Suprapubic skin (tissue), 3 donors: Measurements from ENCODE around the gene FNDC3A.

Experiments
- EP300 ChIP-seq: sonication (generic); formaldehyde crosslinking; IDR thresholded peaks from one replicate; pipeline ENCODE4 v1.6.1; 2017; ENCODE audit warnings: antibody characterized with exemption
- POLR2A ChIP-seq, 2 donors: fragments of 450-650 bp; IDR thresholded peaks; one replicate each; pipeline ENCODE4 v1.6.1; 2017; ENCODE audit warnings: antibody characterized with exemption in 2 of 2, mild to moderate bottlenecking in 2 of 2, moderate library complexity in 2 of 2
- TF ChIP-seq, protein P1 (sequence below), 2 donors: fragments of 200-600 bp in 1 of 2; fragments of 450-650 bp in 1 of 2; sonication (generic) in 1 of 2; IDR thresholded peaks; one replicate each; pipeline ENCODE4 v1.5.1; 2016 to 2019; ENCODE audit warnings: antibody characterized with exemption in 2 of 2, mild to moderate bottlenecking in 1 of 2, moderate library complexity in 1 of 2

DNA sequence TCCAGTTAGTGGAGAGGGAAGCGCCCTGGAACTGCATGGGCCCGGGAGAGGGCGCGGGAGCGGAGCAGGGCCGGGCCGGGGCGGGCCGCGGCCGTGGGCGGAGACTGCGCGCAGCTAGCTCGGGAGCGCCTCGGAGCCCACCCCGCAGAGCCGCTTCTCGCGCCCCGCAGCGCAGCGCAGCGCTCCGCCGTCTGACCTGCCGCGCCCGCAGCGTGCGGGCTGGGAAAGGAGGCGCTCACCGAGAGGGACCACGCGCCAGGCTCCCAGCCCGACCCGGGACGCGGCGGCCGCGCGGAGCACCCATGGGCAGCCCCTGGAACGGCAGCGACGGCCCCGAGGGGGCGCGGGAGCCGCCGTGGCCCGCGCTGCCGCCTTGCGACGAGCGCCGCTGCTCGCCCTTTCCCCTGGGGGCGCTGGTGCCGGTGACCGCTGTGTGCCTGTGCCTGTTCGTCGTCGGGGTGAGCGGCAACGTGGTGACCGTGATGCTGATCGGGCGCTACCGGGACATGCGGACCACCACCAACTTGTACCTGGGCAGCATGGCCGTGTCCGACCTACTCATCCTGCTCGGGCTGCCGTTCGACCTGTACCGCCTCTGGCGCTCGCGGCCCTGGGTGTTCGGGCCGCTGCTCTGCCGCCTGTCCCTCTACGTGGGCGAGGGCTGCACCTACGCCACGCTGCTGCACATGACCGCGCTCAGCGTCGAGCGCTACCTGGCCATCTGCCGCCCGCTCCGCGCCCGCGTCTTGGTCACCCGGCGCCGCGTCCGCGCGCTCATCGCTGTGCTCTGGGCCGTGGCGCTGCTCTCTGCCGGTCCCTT, 244.5 kb downstream of the FNDC3A start, which contains the start of gene MLNR:
- TF ChIP-seq, protein P1, sequence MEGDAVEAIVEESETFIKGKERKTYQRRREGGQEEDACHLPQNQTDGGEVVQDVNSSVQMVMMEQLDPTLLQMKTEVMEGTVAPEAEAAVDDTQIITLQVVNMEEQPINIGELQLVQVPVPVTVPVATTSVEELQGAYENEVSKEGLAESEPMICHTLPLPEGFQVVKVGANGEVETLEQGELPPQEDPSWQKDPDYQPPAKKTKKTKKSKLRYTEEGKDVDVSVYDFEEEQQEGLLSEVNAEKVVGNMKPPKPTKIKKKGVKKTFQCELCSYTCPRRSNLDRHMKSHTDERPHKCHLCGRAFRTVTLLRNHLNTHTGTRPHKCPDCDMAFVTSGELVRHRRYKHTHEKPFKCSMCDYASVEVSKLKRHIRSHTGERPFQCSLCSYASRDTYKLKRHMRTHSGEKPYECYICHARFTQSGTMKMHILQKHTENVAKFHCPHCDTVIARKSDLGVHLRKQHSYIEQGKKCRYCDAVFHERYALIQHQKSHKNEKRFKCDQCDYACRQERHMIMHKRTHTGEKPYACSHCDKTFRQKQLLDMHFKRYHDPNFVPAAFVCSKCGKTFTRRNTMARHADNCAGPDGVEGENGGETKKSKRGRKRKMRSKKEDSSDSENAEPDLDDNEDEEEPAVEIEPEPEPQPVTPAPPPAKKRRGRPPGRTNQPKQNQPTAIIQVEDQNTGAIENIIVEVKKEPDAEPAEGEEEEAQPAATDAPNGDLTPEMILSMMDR (IDR thresholded peaks at IDR 0.05): no peak
- TF ChIP-seq POLR2A (IDR thresholded peaks at IDR 0.05) (no peak), EP300 (no peak)
